IMR-90 (cell line): ENCODE results near the gene PRM2. TPM values are rescaled to one million over a fixed set of nuclear protein-coding genes. Genes with fewer than 3 reads are reported as not detected.

Experiments
- ATAC-seq: fragments of 200-7000 bp; cut with Tn5 transposase; 2 replicates; pipeline ENCODE4 v1.9.1; 2020; ENCODE audit warnings: low read depth, mild to moderate bottlenecking, moderate library complexity
- BruUV-seq: library from RNA; stranded (reverse); fragments of 400-500 nt; replicated peaks from 2 replicates; lab custom pipeline; 2021; lab: Mats Ljungman, UMichigan
- CTCF ChIA-PET: fragments of 300-600 bp; formaldehyde crosslinking; extraction: SDS; loops from one replicate; lab custom pipeline; 2021; ENCODE audit warnings: antibody characterized with exemption; lab: Yijun Ruan, JAX
- POLR2A ChIA-PET: fragments of 300-600 bp; sonication (Branson Sonifier 250); formaldehyde crosslinking; loops from one replicate; lab custom pipeline; 2022; ENCODE audit warnings: antibody characterized with exemption; ENCODE audit not compliant: unreplicated experiment; lab: Charles Lee
- DNase-seq: peaks from one replicate; pipeline ENCODE4 v3.0.0; 2013
- H2AFZ ChIP-seq: replicated peaks from 2 replicates; pipeline ENCODE3; 2013; ENCODE audit warnings: low read length, mild to moderate bottlenecking; ENCODE audit not compliant: poor library complexity
- H2AK5ac ChIP-seq: 2 replicates; pipeline ENCODE4 v1.6.1; 2013; ENCODE audit warnings: low read depth, low read length, inconsistent platforms
- H2AK9ac ChIP-seq: replicated peaks from 2 replicates; pipeline ENCODE3; 2013; ENCODE audit warnings: mild to moderate bottlenecking, low read depth, low read length, moderate library complexity; ENCODE audit not compliant: poor library complexity
- H2BK120ac ChIP-seq: 2 replicates; pipeline ENCODE4 v1.6.1; 2013; ENCODE audit warnings: low read depth, low read length, inconsistent platforms
- H2BK15ac ChIP-seq: 3 replicates; pipeline ENCODE4 v1.6.1; 2013; ENCODE audit warnings: low read depth, low read length, inconsistent platforms
- H2BK20ac ChIP-seq: 2 replicates; pipeline ENCODE4 v1.6.1; 2013; ENCODE audit warnings: low read depth, mild to moderate bottlenecking, inconsistent platforms, low read length, moderate library complexity
- H2BK5ac ChIP-seq: 2 replicates; pipeline ENCODE4 v1.6.1; 2013; ENCODE audit warnings: mild to moderate bottlenecking, low read depth, low read length, inconsistent platforms; ENCODE audit not compliant: poor library complexity, severe bottlenecking
- H3K14ac ChIP-seq: replicated peaks from 2 replicates; pipeline ENCODE4 v1.6.1; 2013; ENCODE audit warnings: low read depth, low read length, inconsistent platforms
- H3K18ac ChIP-seq: 2 replicates; pipeline ENCODE4 v1.6.1; 2013; ENCODE audit warnings: low read depth, low read length, control low read depth
- H3K23ac ChIP-seq: 2 replicates; pipeline ENCODE4 v1.6.1; 2013; ENCODE audit warnings: low read depth, low read length, inconsistent platforms
- H3K27ac ChIP-seq: 2 replicates; pipeline ENCODE4 v1.5.1; 2013; ENCODE audit warnings: mild to moderate bottlenecking, control low read depth, low read length; ENCODE audit not compliant: insufficient read depth
- H3K27me3 ChIP-seq: 2 replicates; pipeline ENCODE4 v1.6.1; 2013; ENCODE audit warnings: low read length; ENCODE audit not compliant: control insufficient read depth, insufficient read depth
- H3K36me3 ChIP-seq: 2 replicates; pipeline ENCODE4 v1.6.1; 2013; ENCODE audit warnings: low read length, mixed read lengths; ENCODE audit not compliant: control insufficient read depth, insufficient read depth
- H3K4ac ChIP-seq: 2 replicates; pipeline ENCODE4 v1.6.1; 2013; ENCODE audit warnings: low read depth, low read length, inconsistent platforms
- H3K4me1 ChIP-seq: 2 replicates; pipeline ENCODE4 v1.6.1; 2013; ENCODE audit warnings: low read length, mixed read lengths; ENCODE audit not compliant: control insufficient read depth, insufficient read depth
- H3K4me2 ChIP-seq: 2 replicates; pipeline ENCODE4 v1.6.1; 2013; ENCODE audit warnings: low read depth, mild to moderate bottlenecking, control low read depth, low read length, moderate library complexity
- H3K4me3 ChIP-seq: 2 replicates; pipeline ENCODE4 v1.5.1; 2013; ENCODE audit warnings: low read depth, mild to moderate bottlenecking, control low read depth, low read length, moderate library complexity; ENCODE audit not compliant: insufficient read depth
- H3K56ac ChIP-seq: 2 replicates; pipeline ENCODE4 v1.6.1; 2013; ENCODE audit warnings: low read length, inconsistent platforms; ENCODE audit not compliant: insufficient read depth; ENCODE audit errors: extremely low read depth
- H3K79me1 ChIP-seq, 2 experiments: 2 replicates each; pipeline ENCODE4 v1.6.1; 2013; ENCODE audit warnings: low read length in 2 of 2, inconsistent platforms in 1 of 2, low read depth in 1 of 2
- H3K9ac ChIP-seq: 2 replicates; pipeline ENCODE4 v1.6.1; 2013; ENCODE audit warnings: low read depth, low read length, control low read depth
- H3K9me1 ChIP-seq: 2 replicates; pipeline ENCODE4 v1.6.1; 2013; ENCODE audit warnings: low read length, inconsistent platforms; ENCODE audit not compliant: insufficient read depth
- H3K9me3 ChIP-seq: 2 replicates; pipeline ENCODE4 v1.6.1; 2013; ENCODE audit warnings: low read length; ENCODE audit not compliant: control insufficient read depth, insufficient read depth
- H4K20me1 ChIP-seq: 2 replicates; pipeline ENCODE4 v1.6.1; 2013; ENCODE audit warnings: low read length, inconsistent platforms; ENCODE audit not compliant: insufficient read depth
- H4K5ac ChIP-seq: 2 replicates; pipeline ENCODE4 v1.6.1; 2013; ENCODE audit warnings: mild to moderate bottlenecking, low read depth, low read length, control low read depth
- H4K8ac ChIP-seq, 2 experiments: 2 replicates each; pipeline ENCODE4 v1.6.1; 2013; ENCODE audit warnings: low read depth in 2 of 2, low read length in 2 of 2, control low read depth in 1 of 2, inconsistent platforms in 1 of 2
- H4K91ac ChIP-seq: 2 replicates; pipeline ENCODE4 v1.6.1; 2013; ENCODE audit warnings: low read depth, low read length, inconsistent platforms; ENCODE audit not compliant: insufficient read depth
- BHLHE40 ChIP-seq: fragments of 150-350 bp; IDR thresholded peaks from 2 replicates; pipeline ENCODE4 v1.6.1; 2016; ENCODE audit warnings: mild to moderate bottlenecking, low read depth, low read length
- CEBPB ChIP-seq: IDR thresholded peaks from 2 replicates; pipeline ENCODE4 v1.6.1; 2012; ENCODE audit warnings: low read depth, low read length, improper control_type of control experiment
- CHD1 ChIP-seq: IDR thresholded peaks from 2 replicates; pipeline ENCODE4 v1.6.1; 2012; ENCODE audit warnings: low read depth, low read length, improper control_type of control experiment
- FOS ChIP-seq: fragments of 150-350 bp; IDR thresholded peaks from 2 replicates; pipeline ENCODE4 v1.6.1; 2016; ENCODE audit warnings: low read depth, low read length
- MAFK ChIP-seq: IDR thresholded peaks from 2 replicates; pipeline ENCODE4 v1.6.1; 2012; ENCODE audit warnings: low read depth, low read length, improper control_type of control experiment
- MAZ ChIP-seq: IDR thresholded peaks from 2 replicates; pipeline ENCODE4 v1.6.1; 2012; ENCODE audit warnings: low read depth, mild to moderate bottlenecking, low read length, improper control_type of control experiment, moderate library complexity, borderline replicate concordance
- MXI1 ChIP-seq: IDR thresholded peaks from 2 replicates; pipeline ENCODE4 v1.6.1; 2012; ENCODE audit warnings: low read depth, mild to moderate bottlenecking, low read length, moderate library complexity, borderline replicate concordance
- NFE2L2 ChIP-seq: fragments of 150-350 bp; IDR thresholded peaks from 2 replicates; pipeline ENCODE4 v1.6.1; 2016; ENCODE audit warnings: low read depth, mild to moderate bottlenecking, low read length
- POLR2A ChIP-seq: IDR thresholded peaks from 2 replicates; pipeline ENCODE4 v1.6.1; 2012; ENCODE audit warnings: mild to moderate bottlenecking, low read depth, low read length
- RAD21 ChIP-seq: IDR thresholded peaks from 2 replicates; pipeline ENCODE4 v1.6.1; 2012; ENCODE audit warnings: low read length, improper control_type of control experiment
- RCOR1 ChIP-seq: IDR thresholded peaks from 2 replicates; pipeline ENCODE4 v1.6.1; 2012; ENCODE audit warnings: mild to moderate bottlenecking, low read length, improper control_type of control experiment; ENCODE audit not compliant: insufficient replicate concordance
- RFX5 ChIP-seq: IDR thresholded peaks from 2 replicates; pipeline ENCODE4 v1.8.0; 2012; ENCODE audit warnings: low read depth, mild to moderate bottlenecking, low read length, moderate library complexity
- SMC3 ChIP-seq: fragments of 150-350 bp; IDR thresholded peaks from 2 replicates; pipeline ENCODE4 v1.6.1; 2016; ENCODE audit warnings: low read depth, mild to moderate bottlenecking, antibody characterized with exemption, low read length, moderate library complexity
- WGBS, 2 experiments: methylation state at CpG; one replicate each; pipeline versions ENCODE4 v1.1.5 to v1.1.7; 2013; ENCODE audit warnings: missing lambda C conversion rate in 2 of 2; ENCODE audit not compliant: insufficient read length in 1 of 2; ENCODE audit errors: extremely low coverage in 2 of 2; 5-methylcytosine and 5-hydroxymethylcytosine counted together
- dilution Hi-C: fragments of 300-500 bp; cut with HindIII; formaldehyde crosslinking; loops from one replicate; pipeline ENCODE4 v1.14.3; 2018; ENCODE audit warnings: low sequenced_read_pairs; ENCODE audit not compliant: unreplicated experiment
- in situ Hi-C: fragments of 300-500 bp; cut with MboI; formaldehyde crosslinking; loops from 3 replicates; pipeline ENCODE4 v1.14.3; 2019; ENCODE audit warnings: low sequenced_read_pairs, inconsistent platforms, mixed read lengths
- intact Hi-C: fragments of 100-400 bp; cut with micrococcal nuclease; formaldehyde crosslinking; loops from 2 replicates; pipeline ENCODE4 v1.10.0; 2022
- polyA plus RNA-seq, 3 experiments: library from polyadenylated mRNA; depleted of rRNA; stranded (reverse); fragments of >200 nt; gene quantifications; 2 replicates each; pipeline ENCODE4 v1.2.3, GENCODE V29; 2012; ENCODE audit warnings: low replicate concordance in 1 of 3
- total RNA-seq: library from RNA; depleted of rRNA; stranded (reverse); fragments of >200 nt; gene quantifications from 2 replicates; pipeline ENCODE4 v1.2.3, GENCODE V29; 2012
- TF ChIP-seq, protein P1 (sequence below): fragments of 150-350 bp; IDR thresholded peaks from 2 replicates; pipeline ENCODE4 v1.6.1; 2016; ENCODE audit warnings: low read depth, mild to moderate bottlenecking, low read length, moderate library complexity, borderline replicate concordance
- TF ChIP-seq, protein P2 (sequence below): fragments of 150-350 bp; IDR thresholded peaks from 2 replicates; pipeline ENCODE4 v1.6.1; 2017; ENCODE audit warnings: mild to moderate bottlenecking, antibody characterized with exemption, low read length, low read depth
- TF ChIP-seq, protein P3 (sequence below): conservative IDR thresholded peaks from 2 replicates; pipeline ENCODE4 v1.5.1; 2012; ENCODE audit warnings: mild to moderate bottlenecking, low read depth, low read length, improper control_type of control experiment

The PRM2 gene
- total and polyA plus RNA-seq, 2 of the 4 experiments (the other 2 are of a cell fraction) = not detected

DNA sequence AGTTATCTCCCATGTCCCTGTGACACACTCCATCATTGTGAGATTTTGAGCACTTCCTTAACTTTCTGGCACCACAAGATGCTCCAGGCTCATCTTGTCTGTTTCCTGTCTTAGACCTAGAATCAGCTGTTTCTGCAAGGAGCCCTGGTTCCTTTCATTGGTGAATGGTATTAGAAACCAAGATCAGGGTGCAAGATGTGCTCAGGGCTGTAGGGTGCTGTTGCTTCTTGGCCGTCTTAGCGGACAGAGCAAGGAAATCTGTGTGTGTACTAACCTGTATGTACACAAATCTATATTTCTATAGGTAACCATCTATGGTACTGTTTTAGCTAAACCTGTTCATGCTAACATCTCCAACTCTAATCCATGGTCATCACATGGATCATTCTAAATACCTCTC lies 12.9 kb upstream of the PRM2 start:
- Histone ChIP-seq H3K18ac (no peak overlapping the region), H2BK20ac (no peak overlapping the region), H4K20me1 (no peaks in the 10 kb centered on the region), H3K9me1 (no peaks in the 10 kb centered on the region), H3K23ac (no peak overlapping the region), H2BK120ac (no peak overlapping the region), H4K91ac (no peak overlapping the region), H3K9ac (no peak overlapping the region), H2AK9ac (no peak overlapping the region), H2AFZ (no peak overlapping the region), H3K14ac (no peak overlapping the region), H2BK5ac (no peak overlapping the region), H4K8ac (no peak overlapping the region), H4K5ac (no peak overlapping the region), H3K4me3 (no peak overlapping the region), H3K4me1 (no peaks in the 10 kb centered on the region; the same call in 1 of the 2 replicates), H2AK5ac (no peak overlapping the region), H3K4ac (no peak overlapping the region), H3K4me2 (no peak overlapping the region), H3K27me3 (peaks cover 11% of the 10 kb centered on the region), H2BK15ac (no peak overlapping the region), H3K79me1 (no peaks in the 10 kb centered on the region), H3K36me3 (no peaks in the 10 kb centered on the region), H3K56ac (no peak overlapping the region), H3K9me3 (no peaks in the 10 kb centered on the region), H3K27ac (no peak overlapping the region)
- no peak for TF ChIP-seq MAZ
- TF ChIP-seq, protein P1, sequence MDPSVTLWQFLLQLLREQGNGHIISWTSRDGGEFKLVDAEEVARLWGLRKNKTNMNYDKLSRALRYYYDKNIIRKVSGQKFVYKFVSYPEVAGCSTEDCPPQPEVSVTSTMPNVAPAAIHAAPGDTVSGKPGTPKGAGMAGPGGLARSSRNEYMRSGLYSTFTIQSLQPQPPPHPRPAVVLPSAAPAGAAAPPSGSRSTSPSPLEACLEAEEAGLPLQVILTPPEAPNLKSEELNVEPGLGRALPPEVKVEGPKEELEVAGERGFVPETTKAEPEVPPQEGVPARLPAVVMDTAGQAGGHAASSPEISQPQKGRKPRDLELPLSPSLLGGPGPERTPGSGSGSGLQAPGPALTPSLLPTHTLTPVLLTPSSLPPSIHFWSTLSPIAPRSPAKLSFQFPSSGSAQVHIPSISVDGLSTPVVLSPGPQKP = no peak
- no peak for TF ChIP-seq CEBPB
- no peak for TF ChIP-seq RFX5
- no peak for TF ChIP-seq BHLHE40
- TF ChIP-seq, protein P2, sequence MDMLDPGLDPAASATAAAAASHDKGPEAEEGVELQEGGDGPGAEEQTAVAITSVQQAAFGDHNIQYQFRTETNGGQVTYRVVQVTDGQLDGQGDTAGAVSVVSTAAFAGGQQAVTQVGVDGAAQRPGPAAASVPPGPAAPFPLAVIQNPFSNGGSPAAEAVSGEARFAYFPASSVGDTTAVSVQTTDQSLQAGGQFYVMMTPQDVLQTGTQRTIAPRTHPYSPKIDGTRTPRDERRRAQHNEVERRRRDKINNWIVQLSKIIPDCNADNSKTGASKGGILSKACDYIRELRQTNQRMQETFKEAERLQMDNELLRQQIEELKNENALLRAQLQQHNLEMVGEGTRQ = no peak
- TF ChIP-seq NFE2L2 = no peak
- no peak for TF ChIP-seq CHD1
- TF ChIP-seq MXI1 = no peak
- no peak for TF ChIP-seq POLR2A
- no peak for TF ChIP-seq RCOR1
- TF ChIP-seq, protein P3, sequence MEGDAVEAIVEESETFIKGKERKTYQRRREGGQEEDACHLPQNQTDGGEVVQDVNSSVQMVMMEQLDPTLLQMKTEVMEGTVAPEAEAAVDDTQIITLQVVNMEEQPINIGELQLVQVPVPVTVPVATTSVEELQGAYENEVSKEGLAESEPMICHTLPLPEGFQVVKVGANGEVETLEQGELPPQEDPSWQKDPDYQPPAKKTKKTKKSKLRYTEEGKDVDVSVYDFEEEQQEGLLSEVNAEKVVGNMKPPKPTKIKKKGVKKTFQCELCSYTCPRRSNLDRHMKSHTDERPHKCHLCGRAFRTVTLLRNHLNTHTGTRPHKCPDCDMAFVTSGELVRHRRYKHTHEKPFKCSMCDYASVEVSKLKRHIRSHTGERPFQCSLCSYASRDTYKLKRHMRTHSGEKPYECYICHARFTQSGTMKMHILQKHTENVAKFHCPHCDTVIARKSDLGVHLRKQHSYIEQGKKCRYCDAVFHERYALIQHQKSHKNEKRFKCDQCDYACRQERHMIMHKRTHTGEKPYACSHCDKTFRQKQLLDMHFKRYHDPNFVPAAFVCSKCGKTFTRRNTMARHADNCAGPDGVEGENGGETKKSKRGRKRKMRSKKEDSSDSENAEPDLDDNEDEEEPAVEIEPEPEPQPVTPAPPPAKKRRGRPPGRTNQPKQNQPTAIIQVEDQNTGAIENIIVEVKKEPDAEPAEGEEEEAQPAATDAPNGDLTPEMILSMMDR = no peak
- no peak for TF ChIP-seq MAFK
- TF ChIP-seq RAD21 = no peak
- no peak for TF ChIP-seq SMC3
- no peak for TF ChIP-seq FOS
- WGBS, 2 experiments = no CpG with 5 or more reads among the region's 2 CpGs
- CTCF ChIA-PET = no interaction called here
- DNase-seq (no peak), ATAC-seq (no peak)
- intact Hi-C loops = no loop called here
- POLR2A ChIA-PET = no interaction called here
- dilution Hi-C loops = no loop called here
- BruUV-seq = no TSS peak
- in situ Hi-C loops = no loop called here
